ENCODE data around the gene BABAM2. TPM values are rescaled to one million over a fixed set of nuclear protein-coding genes. Genes with fewer than 3 reads are reported as not detected.
A peak's percentile ranks its signal among the peaks of the same experiment; 100 is the strongest.

The BABAM2 gene
- total and polyA plus RNA-seq, 9 of the 15 experiments (the other 6 are each of a cell fraction or from before 2014, with no cell fraction given) = 10.9 to 37.4 (median 25.6) TPM

GRCh38 chr2:28228434-28228995, 338.0 kb downstream of the BABAM2 start:
- Histone ChIP-seq H4K20me1 (replicated peaks; ENCODE audit: control insufficient read depth, insufficient read depth, low read length) (no peaks in the 10 kb centered on the region), H3K4me2 (ENCODE audit: insufficient read depth, low read length) (no peak overlapping the region), H3K36me3 (ENCODE audit: control insufficient read depth, insufficient read depth, low read length) (no peaks in the 10 kb centered on the region), H2AFZ (ENCODE audit: low read depth, low read length) (no peak overlapping the region), H3K79me2 (ENCODE audit: control insufficient read depth, insufficient read depth, low read length) (no peaks in the 10 kb centered on the region), H3K9ac (ENCODE audit: insufficient read depth in 1 of 2, low read depth in 2 of 2, low read length in 2 of 2) (no peak overlapping the region), H3K4me1 (replicated peaks in 1 of 2; ENCODE audit: control insufficient read depth in 2 of 2, insufficient read depth in 2 of 2, low read length in 2 of 2) (no peaks in the 10 kb centered on the region), H3K4me3 (no peak overlapping the region), H3K9me3 (replicated peaks; ENCODE audit: control insufficient read depth, insufficient read depth, low read depth, low read length) (no peaks in the 10 kb centered on the region), H3K27me3 (ENCODE audit: control insufficient read depth in 2 of 2, insufficient read depth in 2 of 2, low read length in 2 of 2) (no peaks in the 10 kb centered on the region), H3K27ac (ENCODE audit: extremely low read depth, low read depth, low read length) (no peak overlapping the region), H3K9me1 (ENCODE audit: control insufficient read depth, insufficient read depth, low read length) (no peaks in the 10 kb centered on the region)
- in situ Hi-C loops (cut with MboI) (no loop called here), intact Hi-C loops (cut with micrococcal nuclease) (no loop called here)
- TF ChIP-seq ZMIZ1 (IDR thresholded peaks at IDR 0.05; ENCODE audit: low read depth in 2 of 2, low read length in 2 of 2) (no peak), ZNF77 (CRISPR knock-in tag; IDR thresholded peaks at IDR 0.05) (no peak), HES1 (IDR thresholded peaks at IDR 0.05; ENCODE audit: low read depth) (no peak), CTCF (IDR thresholded peaks at IDR 0.05 in 2 of 3, conservative IDR thresholded peaks at IDR 0.05 in 1 of 3; ENCODE audit: insufficient read depth in 2 of 3, low read depth in 1 of 3, low read length in 3 of 3) (peak in 2 of 3 experiments; percentile 6 to 39; a peak in 1 of 6 replicates)
- 7% methylated on average over 1 of the region's 1 CpG for WGBS (ENCODE audit: insufficient coverage, low coverage, missing lambda C conversion rate)
- no TSS peak for BruUV-seq (replicated peaks)
- FAIRE-seq = no peak
- POLR2A ChIA-PET = no interaction called here
- no peak for DNase-seq (ENCODE audit: extremely low read depth in 1 of 4, low spot score in 3 of 4)
- no peak for ATAC-seq
- CTCF ChIA-PET (ENCODE audit: low intra/inter-chr PET ratio) = interaction anchor here (0.6 kb wide), 1 partner anchor 15 kb away, joined by 3 read pairs; no protein-coding TSS in a partner anchor
